ENCODE data around the gene NSD1.

- no peak for TF ChIP-seq SOX6 (IDR thresholded peaks at IDR 0.05)
- no peak for TF ChIP-seq TCF3 (CRISPR knock-in tag; IDR thresholded peaks at IDR 0.05)
- no peak for TF ChIP-seq MIER1 (IDR thresholded peaks at IDR 0.05; ENCODE audit: low read depth)
- TF ChIP-seq ARID2 (IDR thresholded peaks at IDR 0.05): no peak
- no peak for TF ChIP-seq CTCF (IDR thresholded peaks at IDR 0.05 in 2 of 3, conservative IDR thresholded peaks at IDR 0.05 in 1 of 3; ENCODE audit: insufficient read depth in 2 of 3, low read depth in 1 of 3, low read length in 3 of 3)
- no peak for TF ChIP-seq NFRKB (IDR thresholded peaks at IDR 0.05; ENCODE audit: low read depth)
Observed at GRCh38 chr5:177332031-177332895, 198.7 kb downstream of the NSD1 start.

Data from K562 (cell line).